ENCODE results near the gene RGPD4.

GRCh38 chr2:107808959-107809358, 17.7 kb upstream of the RGPD4 start:
- TF ChIP-seq CTCF (conservative IDR thresholded peaks at IDR 0.05; ENCODE audit: low read length): no peak
- TF ChIP-seq EZH2phosphoT487 (IDR thresholded peaks at IDR 0.05; ENCODE audit: borderline replicate concordance, low read depth, low read length): no peak

Measured in OCI-LY7 (cell line).